ENCODE measurements around the gene CENPP.
A peak's percentile ranks its signal among the peaks of the same experiment; 100 is the strongest.

Gene CENPP

GRCh38 chr9:92603100-92603499 is 277.3 kb downstream of the CENPP start:
- DNase-seq, result no peak

DNA sequence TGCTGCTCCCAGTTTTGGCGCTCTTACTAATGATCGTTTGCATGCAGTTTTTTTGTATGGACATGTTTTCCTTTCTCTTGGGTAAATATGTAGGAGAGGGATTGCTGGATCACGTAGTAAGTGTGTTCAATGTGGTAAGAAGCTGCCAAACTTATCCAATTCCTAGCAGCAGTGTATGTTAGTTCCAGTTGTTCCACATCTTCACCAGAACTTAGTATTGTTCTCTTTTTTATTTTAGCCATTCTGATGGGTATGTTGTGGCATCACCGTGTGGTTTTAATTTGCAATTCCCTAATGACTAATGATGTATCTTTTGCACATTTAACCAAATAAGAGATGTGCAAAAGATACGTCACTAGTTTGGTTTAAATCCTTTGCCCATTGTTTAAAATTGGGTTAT is 278.2 kb downstream of the CENPP start:
- DNase-seq, result no peak

GRCh38 chr9:92605224-92605623 is 279.5 kb downstream of the CENPP start:
- DNase-seq, result no peak

- peak; percentile 24 for DNase-seq
These were observed 281.3 kb downstream of the CENPP start for GRCh38 chr9:92607088-92607487.

GRCh38 chr9:92607773-92608172 is 282.0 kb downstream of the CENPP start:
- peak; percentile 87 for DNase-seq

GRCh38 chr9:92608241-92608908 is 282.6 kb downstream of the CENPP start:
- no peak for DNase-seq

GRCh38 chr9:92608909-92609445 is 283.2 kb downstream of the CENPP start:
- DNase-seq, result no peak

- DNase-seq, result no peak
These were observed 285.0 kb downstream of the CENPP start for GRCh38 chr9:92610470-92611420.

DNA sequence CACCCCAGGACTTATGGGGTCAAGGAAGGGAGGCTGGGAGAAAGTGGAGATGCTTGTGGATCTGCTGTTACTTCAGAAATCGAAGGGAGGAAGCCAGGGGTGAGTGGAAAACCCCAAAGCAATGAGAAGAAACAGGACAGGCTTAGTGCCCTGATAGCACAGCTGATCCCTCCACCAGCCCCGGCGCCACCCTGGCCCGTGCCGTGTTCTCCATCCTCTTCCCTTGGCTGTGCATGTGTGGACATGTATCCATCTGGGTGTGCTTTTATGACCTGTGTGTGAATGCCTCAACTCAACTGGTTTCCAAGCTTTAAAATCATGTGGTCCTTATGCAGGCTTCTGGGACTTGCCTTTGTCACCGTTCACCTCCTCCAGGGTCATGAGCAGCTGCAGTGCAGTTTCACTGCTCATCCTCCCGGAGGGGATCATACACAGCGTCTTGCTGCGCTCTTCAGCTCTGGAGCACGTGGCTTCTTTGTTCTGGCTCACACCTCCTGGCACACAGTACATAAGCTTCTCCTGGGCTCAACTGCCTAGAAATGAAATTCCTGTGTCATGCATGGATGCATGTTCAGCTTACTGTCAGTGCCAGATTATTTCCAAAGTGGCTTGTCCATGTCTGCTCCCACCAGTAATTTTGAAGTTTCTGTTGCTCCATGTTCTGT is 286.0 kb downstream of the CENPP start:
- DNase-seq, result no peak

DNA sequence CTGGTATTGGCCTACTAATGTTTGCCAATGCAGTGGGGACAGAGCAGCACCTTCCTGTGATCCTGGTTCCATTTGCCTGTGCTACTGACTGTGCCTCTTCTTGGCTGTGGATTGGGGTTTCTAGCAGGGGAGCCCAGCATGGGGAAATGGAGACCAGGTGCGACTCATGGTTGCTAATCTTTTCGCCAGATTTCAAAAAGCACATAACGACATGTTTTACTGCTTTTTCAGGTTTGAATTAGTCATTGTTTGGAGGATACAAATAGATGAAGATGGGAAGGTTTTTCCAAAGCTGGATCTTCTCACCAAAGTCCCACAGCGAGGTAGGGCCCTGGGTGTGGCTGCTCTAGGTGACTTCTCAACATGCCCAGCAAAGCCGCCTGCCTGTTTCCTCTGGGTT is 286.5 kb downstream of the CENPP start:
- DNase-seq, result no peak

DNA sequence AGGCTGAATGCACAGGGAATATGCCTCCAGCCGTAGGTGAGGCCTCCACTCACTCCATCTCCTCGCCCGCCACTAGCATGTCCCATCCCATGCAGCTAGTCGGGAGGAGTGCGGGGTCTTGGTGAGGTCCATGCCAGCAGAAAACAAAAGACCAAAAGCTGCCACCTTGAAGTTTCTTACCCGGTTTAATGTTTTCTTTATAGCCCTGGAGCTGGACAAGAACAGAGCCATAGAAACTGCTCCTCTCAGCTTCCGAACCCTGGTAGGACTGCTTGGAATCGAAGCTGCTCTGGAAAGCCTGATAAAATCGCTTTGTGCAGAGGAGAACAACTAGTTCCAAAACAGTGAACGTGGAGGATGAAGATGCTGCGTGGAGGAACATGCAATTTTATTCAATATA is 287.1 kb downstream of the CENPP start:
- DNase-seq, result no peak

DNA sequence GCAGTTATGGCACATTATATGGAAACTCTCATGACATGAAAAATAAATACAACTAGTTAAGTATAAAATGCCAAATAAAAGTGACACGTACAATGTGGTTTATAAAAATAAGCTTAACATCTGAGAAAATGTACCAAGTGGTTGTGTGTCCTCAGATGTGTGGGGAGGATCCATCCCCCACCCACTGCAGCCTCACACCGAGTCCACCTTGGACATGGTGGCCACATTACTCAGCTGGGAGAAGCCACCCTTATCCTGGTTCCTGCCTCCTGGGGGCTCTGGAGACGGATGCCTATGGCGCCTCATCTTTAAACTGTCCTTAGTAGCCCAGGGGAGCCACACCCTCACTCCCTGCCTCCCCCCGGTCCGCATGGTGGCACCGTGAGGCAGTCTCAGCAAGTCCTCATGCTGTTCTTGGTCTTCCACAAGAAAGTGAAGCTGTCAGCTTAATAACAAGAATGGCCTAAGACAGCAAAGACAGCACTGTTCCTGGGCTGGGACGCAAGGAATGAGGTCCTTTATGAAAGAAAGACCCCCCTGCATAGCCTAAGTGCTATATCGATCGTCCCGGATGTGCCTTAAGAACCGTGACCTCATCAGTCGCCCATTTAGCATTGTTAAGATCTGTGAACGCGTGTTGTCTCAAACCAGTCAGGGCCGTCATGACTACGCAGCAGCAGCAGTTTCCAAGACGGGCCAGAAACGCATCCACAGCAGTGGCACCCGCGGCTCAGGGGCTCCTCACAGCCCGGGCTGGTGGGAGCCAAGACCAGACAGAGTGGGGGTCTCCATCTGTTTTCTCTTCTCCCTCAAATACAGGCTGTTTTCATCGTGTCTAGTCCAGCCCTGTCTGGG is 287.7 kb downstream of the CENPP start:
- DNase-seq, result no peak

DNA sequence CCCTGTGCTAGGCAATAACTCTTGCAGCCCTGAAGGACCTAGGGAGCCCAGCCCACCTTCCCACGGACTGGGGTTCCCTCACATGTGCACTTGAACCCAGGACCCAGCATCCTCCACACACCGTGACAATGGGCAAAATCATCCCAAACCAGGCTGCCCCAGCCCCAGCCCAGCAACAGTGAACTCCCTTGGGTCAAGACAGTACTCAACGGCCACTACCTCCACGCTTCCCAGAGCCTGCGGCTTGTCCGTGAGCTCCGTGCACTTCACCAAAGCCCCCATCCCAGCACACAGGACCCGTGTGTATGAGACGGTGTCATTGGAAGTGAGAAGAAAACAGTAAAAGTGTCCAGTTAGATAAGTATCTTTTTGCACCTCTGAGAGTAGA is 288.4 kb downstream of the CENPP start:
- no peak for DNase-seq

DNA sequence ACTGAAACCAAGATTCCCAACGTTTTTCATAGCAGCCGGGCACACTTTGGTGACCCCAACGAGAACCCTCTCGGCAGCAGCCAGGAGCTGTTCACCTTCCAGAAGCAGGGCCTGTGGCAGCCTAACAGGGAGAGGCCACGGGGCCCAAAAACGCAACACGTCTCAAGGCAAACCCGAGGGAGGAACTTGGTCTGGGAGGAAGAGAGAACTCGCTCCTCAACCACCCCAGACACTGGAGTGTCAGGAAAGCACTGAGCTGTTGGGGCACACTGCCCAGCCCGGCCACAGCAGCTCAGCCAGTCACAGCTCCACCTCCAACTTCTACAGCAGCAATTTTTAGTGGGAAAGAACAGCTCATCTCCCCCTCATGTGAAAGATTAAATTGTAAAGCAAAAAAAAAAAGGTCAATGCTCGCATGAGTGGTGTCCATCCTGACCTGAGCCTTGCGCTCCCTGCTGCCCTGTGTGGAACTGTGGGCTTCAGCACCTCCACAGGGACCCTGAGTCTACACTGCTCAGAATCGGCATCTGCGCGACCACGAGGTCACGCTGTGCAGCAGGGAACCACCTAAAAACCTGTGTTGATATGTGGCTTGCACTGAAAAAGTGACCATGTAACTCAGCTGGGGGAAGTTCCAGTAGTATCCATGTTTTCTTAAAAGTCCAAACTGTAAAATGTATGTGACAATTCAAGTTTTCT is 289.2 kb downstream of the CENPP start:
- no peak for DNase-seq

- no peak for DNase-seq
These were observed 290.0 kb downstream of the CENPP start for GRCh38 chr9:92615790-92616189.

- no peak for DNase-seq
These were observed 290.5 kb downstream of the CENPP start for GRCh38 chr9:92616199-92616641.

- no peak for DNase-seq
These were observed 290.9 kb downstream of the CENPP start for GRCh38 chr9:92616655-92617111.

- DNase-seq, result no peak
These were observed 291.6 kb downstream of the CENPP start for GRCh38 chr9:92617195-92617813.

DNA sequence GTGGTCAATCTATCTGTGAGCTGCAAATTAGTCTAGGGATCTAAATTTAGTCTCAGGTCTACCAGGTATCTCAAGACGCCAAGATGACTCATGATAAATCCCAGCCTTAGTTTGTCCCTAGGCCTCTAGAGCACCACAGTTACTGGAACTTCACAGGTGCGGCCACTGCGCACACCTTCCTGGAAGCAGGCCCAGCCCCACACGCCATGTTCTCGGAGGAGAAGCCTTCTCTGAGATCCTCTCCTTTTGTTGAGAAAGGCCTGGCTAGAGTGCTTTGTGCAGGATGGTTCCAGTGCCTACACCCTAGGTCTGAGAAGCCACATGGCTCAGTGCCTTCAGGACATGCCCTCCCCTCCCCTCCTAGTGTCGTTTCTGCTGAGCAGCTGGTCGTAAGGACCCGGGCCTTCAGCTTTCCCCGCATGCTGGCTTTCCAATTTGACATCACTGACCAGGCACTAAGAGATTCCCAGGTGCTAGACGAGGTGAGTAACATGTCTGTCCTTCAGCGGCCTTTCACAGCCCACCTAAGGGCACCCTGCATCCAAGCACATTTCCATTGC is 292.3 kb downstream of the CENPP start:
- DNase-seq, result no peak

GRCh38 chr9:92618633-92619225 is 293.0 kb downstream of the CENPP start:
- no peak for DNase-seq

All from NCI-H2171 (cell line).